Measurements from ENCODE around the gene CCDC201.
"Not testable (repeated sequence)": the region's sequence is repeated elsewhere in the genome, so short reads cannot be mapped to it uniquely, and the experiment has no call there.

DNA sequence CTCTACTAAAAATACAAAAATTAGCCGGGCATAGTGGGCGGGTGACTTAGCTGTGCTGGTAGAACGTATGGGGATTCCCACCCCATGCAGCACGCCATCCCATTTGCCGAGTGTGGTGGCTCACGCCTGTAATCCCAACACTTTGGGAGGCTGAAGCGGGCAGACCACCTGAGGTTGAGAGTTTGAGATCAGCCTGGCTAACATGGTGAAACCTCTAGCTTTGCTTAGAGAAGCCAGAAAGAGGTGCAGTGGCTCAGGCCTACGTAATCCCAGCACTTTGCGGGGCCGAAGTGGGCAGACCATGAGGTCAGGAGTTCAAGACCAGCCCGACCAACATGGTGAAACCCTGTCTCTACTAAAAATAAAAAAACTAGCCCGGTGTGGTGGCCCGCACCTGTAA is 45.2 kb downstream of the CCDC201 start:
- TF ChIP-seq CTCF (IDR thresholded peaks at IDR 0.05); POLR2AphosphoS5 (IDR thresholded peaks at IDR 0.05; ENCODE audit: low read depth, low read length); SIN3A (IDR thresholded peaks at IDR 0.05; ENCODE audit: borderline replicate concordance, insufficient read depth, low read depth, low read length): not testable (repeated sequence)

All from Panc1 (cell line).